ACC112 (cell line): ENCODE results near the gene SELENOF.
"Not testable (repeated sequence)": the region's sequence is repeated elsewhere in the genome, so short reads cannot be mapped to it uniquely, and the experiment has no call there.

Experiments used
- H2AFZ ChIP-seq: fragments of 200-600 bp; sonication (generic); one replicate; pipeline ENCODE4 v1.6.0; 2017; ENCODE audit warnings: antibody characterized with exemption, low read length; ENCODE audit not compliant: unreplicated experiment
- H3K27ac ChIP-seq: fragments of 200-600 bp; sonication (generic); 2 replicates; pipeline ENCODE4 v1.5.1; 2014; ENCODE audit warnings: low read depth, mild to moderate bottlenecking, antibody characterized with exemption, low read length, moderate library complexity
- H3K27me3 ChIP-seq: fragments of 200-600 bp; sonication (generic); 2 replicates; pipeline ENCODE4 v1.6.1; 2014; ENCODE audit warnings: mild to moderate bottlenecking, antibody characterized with exemption, low read length, moderate library complexity, mixed read lengths; ENCODE audit not compliant: insufficient read depth
- H3K36me3 ChIP-seq: fragments of 200-600 bp; sonication (generic); 2 replicates; pipeline ENCODE4 v1.6.1; 2016; ENCODE audit warnings: mild to moderate bottlenecking, antibody characterized with exemption, low read length, moderate library complexity, mixed read lengths; ENCODE audit not compliant: insufficient read depth
- H3K4me1 ChIP-seq: fragments of 200-600 bp; sonication (generic); one replicate; pipeline ENCODE4 v1.6.1; 2016; ENCODE audit warnings: low read length, mixed read lengths; ENCODE audit not compliant: insufficient read depth, unreplicated experiment, control insufficient read depth
- H3K4me3 ChIP-seq: fragments of 200-600 bp; sonication (generic); 2 replicates; pipeline ENCODE4 v1.5.1; 2014; ENCODE audit warnings: mild to moderate bottlenecking, low read depth, low read length
- H3K79me2 ChIP-seq: fragments of 200-600 bp; sonication (generic); one replicate; pipeline ENCODE4 v1.6.0; 2016; ENCODE audit warnings: low read length; ENCODE audit not compliant: control insufficient read depth, unreplicated experiment, insufficient read depth

SELENOF gene

DNA sequence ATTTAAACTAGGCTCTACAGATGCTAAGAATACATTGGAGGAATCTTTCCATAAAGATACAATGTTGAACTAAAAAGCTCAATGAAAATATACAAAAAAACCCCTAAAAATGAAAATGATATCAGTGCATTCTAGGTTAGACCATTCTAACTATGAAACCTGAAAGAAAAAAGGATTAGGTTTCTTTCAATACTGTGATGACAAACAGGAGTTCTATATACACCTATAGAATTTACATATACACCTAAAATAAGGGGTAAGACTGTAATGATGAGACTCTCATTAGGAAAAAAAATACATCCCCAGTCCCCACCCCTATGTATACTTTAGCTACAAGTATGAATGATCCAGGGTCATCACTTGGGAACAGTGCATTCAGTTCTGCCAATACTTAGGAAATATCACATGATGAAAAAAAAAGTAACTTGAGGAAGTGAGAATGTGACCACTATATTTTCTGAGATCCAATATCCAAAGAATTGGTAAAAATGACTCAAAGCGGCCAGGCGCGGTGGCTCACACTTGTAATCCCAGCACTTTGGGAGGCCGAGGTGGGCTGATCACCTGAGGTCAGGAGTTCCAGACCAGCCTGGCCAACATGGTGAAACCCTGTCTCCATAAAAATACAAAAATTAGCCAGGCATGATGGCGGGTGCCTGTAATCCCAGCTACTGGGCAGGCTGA is 26.3 kb downstream of the SELENOF start:
- H3K27ac ChIP-seq, result no peak overlapping the region
- H3K79me2 ChIP-seq, result peaks cover 30% of the 10 kb centered on the region
- H3K27me3 ChIP-seq, result no peaks in the 10 kb centered on the region
- H2AFZ ChIP-seq, result no peak overlapping the region
- H3K36me3 ChIP-seq, result peaks cover 3% of the 10 kb centered on the region
- no peak overlapping the region for H3K4me3 ChIP-seq
- H3K4me1 ChIP-seq, result no peaks in the 10 kb centered on the region

DNA sequence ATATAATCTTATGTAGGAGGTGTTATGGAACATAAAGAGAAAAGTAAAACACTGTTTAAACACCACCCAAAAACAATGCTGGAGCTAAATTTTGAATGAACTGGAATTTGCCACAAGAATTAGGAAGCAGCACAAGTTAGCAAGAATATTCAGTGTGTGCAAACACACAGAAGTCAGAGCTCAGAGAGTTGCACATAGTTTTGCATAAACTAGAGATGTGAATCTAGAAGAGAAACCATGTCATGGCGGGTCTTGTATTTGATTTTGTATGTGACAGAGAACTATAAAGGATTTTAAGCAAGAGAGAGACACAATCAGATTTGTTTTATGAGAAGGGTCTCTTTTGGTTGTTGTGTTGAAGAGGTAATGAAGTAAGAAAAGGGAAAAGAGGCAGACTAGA is 38.2 kb downstream of the SELENOF start:
- Histone ChIP-seq H3K36me3 (peaks cover 10% of the 10 kb centered on the region; the same call in 1 of the 2 replicates), H3K27me3 (no peaks in the 10 kb centered on the region), H3K79me2 (no peaks in the 10 kb centered on the region), H3K4me1 (no peaks in the 10 kb centered on the region), H2AFZ (no peak overlapping the region), H3K27ac (no peak overlapping the region), H3K4me3 (no peak overlapping the region)

DNA sequence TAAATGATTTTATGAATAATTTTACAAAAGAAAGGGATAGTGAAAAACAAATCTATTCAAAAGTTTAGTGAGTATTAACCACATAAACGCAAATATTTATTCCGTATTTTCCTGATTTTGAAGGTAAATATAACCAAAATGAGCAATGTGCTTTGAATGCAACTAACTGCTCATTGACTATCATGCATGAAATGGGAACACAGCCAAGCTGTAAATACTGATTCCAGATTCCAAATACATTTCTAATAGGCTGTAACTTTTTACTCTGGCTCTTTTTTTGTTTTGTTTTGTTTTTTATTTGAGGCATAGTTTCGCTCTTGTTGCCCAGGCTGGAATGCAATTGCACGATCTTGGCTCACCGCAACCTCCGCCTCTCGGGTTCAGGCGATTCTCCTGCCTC is 41.8 kb downstream of the SELENOF start:
- H3K79me2 ChIP-seq, result no peaks in the 10 kb centered on the region
- H3K27me3 ChIP-seq, result no peaks in the 10 kb centered on the region
- H2AFZ ChIP-seq, result no peak overlapping the region
- H3K36me3 ChIP-seq, result peaks cover under 1% of the 10 kb centered on the region; the same call in 1 of the 2 replicates
- no peak overlapping the region for H3K27ac ChIP-seq
- peaks cover 12% of the 10 kb centered on the region for H3K4me1 ChIP-seq
- no peak overlapping the region for H3K4me3 ChIP-seq

DNA sequence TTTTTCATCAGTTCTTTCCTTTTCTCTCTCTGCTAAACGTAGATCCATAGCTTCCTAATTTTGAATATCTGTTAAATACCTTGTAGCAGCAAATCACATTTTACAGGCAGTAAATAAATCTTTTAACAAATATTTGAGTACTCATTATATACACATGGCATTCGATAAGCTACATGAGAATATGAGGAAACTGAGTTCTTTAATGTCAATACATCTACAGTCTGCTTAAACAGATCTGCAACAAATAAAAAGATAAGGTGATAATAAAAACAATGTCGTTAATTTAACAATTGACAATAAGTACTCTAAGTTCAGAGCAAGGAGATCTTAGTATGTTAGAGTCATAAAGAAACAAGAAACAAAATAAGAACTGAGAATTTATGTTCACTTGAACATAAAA is 42.9 kb downstream of the SELENOF start:
- Histone ChIP-seq H3K36me3 (no peaks in the 10 kb centered on the region), H3K4me3 (no peak overlapping the region), H3K27ac (no peak overlapping the region), H3K79me2 (no peaks in the 10 kb centered on the region), H2AFZ (no peak overlapping the region), H3K4me1 (peaks cover 21% of the 10 kb centered on the region), H3K27me3 (no peaks in the 10 kb centered on the region)

DNA sequence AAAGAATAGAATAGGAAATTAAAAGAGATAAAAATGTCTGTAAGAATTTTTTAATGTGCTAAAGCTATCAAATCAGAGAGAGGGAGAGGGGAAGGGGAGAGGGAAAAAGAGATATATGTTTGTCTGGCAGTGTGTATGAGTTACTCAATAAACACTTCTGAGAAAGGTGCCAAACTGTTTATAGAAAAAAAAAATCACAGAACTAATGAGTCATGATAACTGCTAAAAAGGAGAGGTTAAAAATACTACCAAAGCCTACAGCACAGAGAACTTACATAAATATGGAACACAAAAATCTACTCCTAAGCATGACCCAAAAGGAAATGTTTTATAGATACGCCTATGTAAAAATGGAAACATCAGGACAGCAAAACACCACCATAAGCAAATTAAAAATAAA is 45.4 kb downstream of the SELENOF start:
- no peak overlapping the region for H3K4me3 ChIP-seq
- peak overlapping the region; percentile 36 for H3K27ac ChIP-seq
- no peak overlapping the region for H2AFZ ChIP-seq
- peaks cover 6% of the 10 kb centered on the region for H3K79me2 ChIP-seq
- H3K4me1 ChIP-seq, result peaks cover 21% of the 10 kb centered on the region
- no peaks in the 10 kb centered on the region for H3K36me3 ChIP-seq
- no peaks in the 10 kb centered on the region for H3K27me3 ChIP-seq

DNA sequence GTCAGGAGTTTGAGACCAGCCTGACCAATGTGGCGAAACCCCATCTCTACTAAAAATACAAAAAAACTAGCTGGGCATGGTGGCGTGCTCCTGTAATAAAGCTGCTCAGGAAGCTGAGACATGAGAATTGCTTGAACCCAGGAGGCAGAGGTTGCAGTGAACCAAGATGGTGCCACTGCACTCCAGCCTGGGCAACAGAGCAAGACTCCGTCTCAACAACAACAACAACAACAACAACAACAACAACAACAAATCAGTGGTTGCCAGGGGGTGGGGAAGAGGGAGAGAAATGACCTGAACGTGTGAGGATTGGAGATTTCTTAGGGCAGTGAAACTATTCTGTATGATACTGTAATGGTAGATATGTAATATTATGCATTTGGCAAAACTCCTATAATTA is 46.6 kb downstream of the SELENOF start:
- peaks cover 21% of the 10 kb centered on the region for H3K4me1 ChIP-seq
- not testable (repeated sequence) for H3K79me2 ChIP-seq, H3K4me3 ChIP-seq, H3K27me3 ChIP-seq, H3K27ac ChIP-seq, H2AFZ ChIP-seq, H3K36me3 ChIP-seq

DNA sequence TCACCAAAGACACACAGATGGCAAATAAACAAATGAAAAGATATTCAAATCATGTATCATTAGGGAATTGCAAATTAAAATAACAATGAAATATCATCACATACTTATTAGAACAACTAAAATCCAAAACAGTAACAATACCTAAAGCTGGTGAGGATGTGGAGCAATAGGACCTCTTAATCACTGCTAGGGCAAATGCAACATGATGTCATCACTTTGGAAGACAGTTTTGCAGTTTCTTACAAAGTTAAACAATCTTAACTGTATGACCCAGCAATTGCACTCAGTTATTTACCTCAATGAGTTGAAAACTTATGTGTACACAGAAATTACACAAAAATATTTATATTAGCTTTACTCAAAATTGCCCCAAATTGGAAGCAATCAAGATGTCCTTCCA is 47.3 kb downstream of the SELENOF start:
- peak overlapping the region; percentile 14; the same call in 1 of the 2 replicates for H3K27ac ChIP-seq
- no peaks in the 10 kb centered on the region for H3K27me3 ChIP-seq
- peaks cover 6% of the 10 kb centered on the region for H3K79me2 ChIP-seq
- H3K4me3 ChIP-seq, result no peak overlapping the region
- no peaks in the 10 kb centered on the region for H3K36me3 ChIP-seq
- peaks cover 21% of the 10 kb centered on the region for H3K4me1 ChIP-seq
- no peak overlapping the region for H2AFZ ChIP-seq

DNA sequence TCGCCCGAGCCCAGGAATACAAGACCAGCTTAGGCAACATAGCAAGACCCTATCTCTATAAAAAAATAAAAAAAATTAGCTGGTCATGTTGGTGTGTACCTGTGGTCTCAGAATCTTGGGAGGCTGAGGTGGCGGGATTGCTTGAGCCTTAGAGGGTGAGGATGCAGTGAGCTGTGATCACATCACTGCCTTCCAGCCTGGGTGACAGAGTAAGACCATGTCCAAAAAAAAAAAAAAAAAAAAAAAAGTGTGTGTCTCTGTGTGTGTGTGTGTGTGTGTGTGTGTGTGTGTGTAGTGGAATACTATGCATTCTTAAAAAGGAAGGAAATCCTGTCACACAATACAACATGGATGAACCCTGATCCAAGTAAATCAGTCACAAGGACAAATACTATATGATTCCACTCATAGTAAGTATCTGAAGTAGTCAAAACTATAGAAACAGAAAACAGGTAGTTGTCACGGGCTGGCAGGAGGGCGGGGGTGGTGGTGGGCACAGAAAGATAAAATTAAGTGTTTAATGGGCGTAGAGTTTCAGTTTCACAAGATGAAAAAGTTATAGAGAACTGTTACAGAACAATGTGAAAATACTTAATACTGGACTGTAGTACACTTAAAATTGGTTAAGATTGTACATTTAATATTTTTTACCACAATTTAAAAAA is 47.8 kb downstream of the SELENOF start:
- H2AFZ ChIP-seq, result no peak overlapping the region
- H3K36me3 ChIP-seq, result no peaks in the 10 kb centered on the region
- peaks cover 21% of the 10 kb centered on the region for H3K4me1 ChIP-seq
- peaks cover 6% of the 10 kb centered on the region for H3K79me2 ChIP-seq
- no peak overlapping the region for H3K4me3 ChIP-seq
- no peak overlapping the region for H3K27ac ChIP-seq
- no peaks in the 10 kb centered on the region for H3K27me3 ChIP-seq

DNA sequence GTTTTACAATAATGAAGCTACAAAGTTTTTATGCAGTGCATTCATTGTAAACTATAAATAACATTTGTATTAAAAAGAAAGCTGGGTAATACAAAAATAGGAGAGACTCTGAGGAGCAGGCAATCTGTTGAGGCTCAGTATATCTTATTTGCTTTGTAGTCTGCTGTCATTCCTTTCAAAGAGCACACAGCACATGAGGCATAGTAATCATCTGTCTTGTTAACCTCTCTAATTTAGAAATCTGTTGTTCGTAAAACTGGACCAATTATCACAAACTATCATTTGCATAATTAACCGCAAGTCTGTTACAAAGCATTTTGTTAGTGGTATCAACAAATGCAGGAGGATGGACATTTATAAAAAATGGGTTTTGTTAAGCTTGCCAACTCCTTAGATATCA is 51.0 kb downstream of the SELENOF start:
- no peaks in the 10 kb centered on the region for H3K27me3 ChIP-seq
- H3K79me2 ChIP-seq, result peaks cover 6% of the 10 kb centered on the region
- H3K27ac ChIP-seq, result no peak overlapping the region
- no peak overlapping the region for H3K4me3 ChIP-seq
- peaks cover 9% of the 10 kb centered on the region for H3K4me1 ChIP-seq
- no peak overlapping the region for H2AFZ ChIP-seq
- no peaks in the 10 kb centered on the region for H3K36me3 ChIP-seq

DNA sequence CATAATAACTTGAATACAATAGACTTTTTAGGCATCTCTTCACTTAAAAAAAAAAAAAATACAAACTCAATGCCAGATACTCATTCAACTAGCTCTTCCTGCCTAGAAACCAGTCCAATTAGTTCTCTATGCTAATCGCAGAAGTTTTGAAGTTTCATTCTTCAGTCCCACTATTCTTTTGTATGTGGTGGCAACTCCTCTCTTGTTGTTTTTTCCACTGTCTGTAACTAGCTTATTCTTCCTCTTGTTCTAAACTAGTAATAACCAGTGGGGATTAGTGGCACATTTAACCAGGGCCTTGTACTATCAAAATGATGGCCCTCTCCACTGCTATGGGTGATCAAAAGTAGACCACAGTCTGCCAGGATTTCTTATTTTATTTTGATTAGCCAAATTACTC is 52.5 kb downstream of the SELENOF start:
- peaks cover 2% of the 10 kb centered on the region for H3K4me1 ChIP-seq
- no peak overlapping the region for H3K4me3 ChIP-seq
- H3K36me3 ChIP-seq, result no peaks in the 10 kb centered on the region
- no peak overlapping the region for H2AFZ ChIP-seq
- H3K79me2 ChIP-seq, result peaks cover 6% of the 10 kb centered on the region
- no peaks in the 10 kb centered on the region for H3K27me3 ChIP-seq
- no peak overlapping the region for H3K27ac ChIP-seq

DNA sequence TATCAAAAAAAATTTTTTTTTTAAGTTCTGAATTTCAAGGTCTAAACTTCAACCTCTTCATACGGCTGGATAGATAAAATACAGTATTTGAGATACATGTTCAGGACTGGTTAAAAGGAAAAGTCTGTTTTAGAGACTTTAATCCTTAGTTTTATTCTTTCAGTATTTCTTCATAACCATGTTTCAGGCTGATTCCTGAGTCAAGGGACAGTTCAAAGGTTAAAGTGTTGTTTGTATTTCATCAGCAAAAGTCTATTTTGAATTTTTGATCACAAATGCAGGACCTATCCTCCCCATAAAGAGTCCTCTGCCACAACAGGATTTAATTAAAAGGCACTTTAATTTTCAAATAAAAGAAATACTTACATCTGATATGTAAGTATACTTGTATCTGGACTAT is 53.5 kb downstream of the SELENOF start:
- Histone ChIP-seq H2AFZ (no peak overlapping the region), H3K27ac (no peak overlapping the region), H3K4me1 (no peaks in the 10 kb centered on the region), H3K36me3 (no peaks in the 10 kb centered on the region), H3K79me2 (peaks cover 4% of the 10 kb centered on the region), H3K4me3 (no peak overlapping the region), H3K27me3 (no peaks in the 10 kb centered on the region)
